Epithelial cell of umbilical artery (primary cell): ENCODE data around the gene AHCYL1. TPM values are rescaled to one million over a fixed set of nuclear protein-coding genes. Genes with fewer than 3 reads are reported as not detected.

Experiments
- total RNA-seq: library from RNA; depleted of rRNA; stranded (reverse); fragments of >200 nt; gene quantifications from 2 replicates; pipeline ENCODE4 v1.2.3, GENCODE V29; 2014

AHCYL1 gene
- total RNA-seq = 39.8 and 44.5 TPM in 2 replicates

GRCh38 chr1:109984456-109985246, at the start of gene AHCYL1:
Gene AHCYL1 (plus strand): TSS chr1:109984765. CDS start chr1:109985053, 288 bp downstream.

GRCh38 chr1:110034451-110035235, 50.1 kb downstream of the AHCYL1 start, which contains the start of gene STRIP1:
Gene STRIP1 (plus strand): TSS chr1:110034624. CDS start chr1:110034638, 14 bp downstream.

GRCh38 chr1:110070671-110071242, 86.2 kb downstream of the AHCYL1 start, which contains the start of gene ALX3:
Gene ALX3 (minus strand): TSS chr1:110070672. CDS start chr1:110070612, 60 bp downstream.

Other genes starting within 250 kb of the AHCYL1 start
- gene GSTM3, start 243.7 kb upstream of the AHCYL1 start, total RNA-seq = 24.6 and 38.7 TPM in 2 replicates
- not detected in 2 replicates for gene EPS8L3, start 220.8 kb upstream of the AHCYL1 start, total RNA-seq
- 3.2 and 33.9 TPM in 2 replicates for gene CSF1, start 73.9 kb upstream of the AHCYL1 start, total RNA-seq
- 37.0 and 61.6 TPM in 2 replicates for gene STRIP1, start 49.9 kb downstream of the AHCYL1 start, total RNA-seq
- gene ALX3, start 85.9 kb downstream of the AHCYL1 start, total RNA-seq = not detected in 2 replicates
- not detected in 2 replicates for gene UBL4B, start 127.7 kb downstream of the AHCYL1 start, total RNA-seq
- under 0.01 TPM in 1 of 2 replicates, not detected in the other for gene SLC6A17, start 165.7 kb downstream of the AHCYL1 start, total RNA-seq
- 1.6 and 4.1 TPM in 2 replicates for gene KCNC4, start 225.5 kb downstream of the AHCYL1 start, total RNA-seq